Measurements from ENCODE around the gene MARVELD1. TPM values are rescaled to one million over a fixed set of nuclear protein-coding genes. Genes with fewer than 3 reads are reported as not detected.

Gene MARVELD1
- total RNA-seq = 19.3 and 29.8 TPM in 2 replicates

DNA sequence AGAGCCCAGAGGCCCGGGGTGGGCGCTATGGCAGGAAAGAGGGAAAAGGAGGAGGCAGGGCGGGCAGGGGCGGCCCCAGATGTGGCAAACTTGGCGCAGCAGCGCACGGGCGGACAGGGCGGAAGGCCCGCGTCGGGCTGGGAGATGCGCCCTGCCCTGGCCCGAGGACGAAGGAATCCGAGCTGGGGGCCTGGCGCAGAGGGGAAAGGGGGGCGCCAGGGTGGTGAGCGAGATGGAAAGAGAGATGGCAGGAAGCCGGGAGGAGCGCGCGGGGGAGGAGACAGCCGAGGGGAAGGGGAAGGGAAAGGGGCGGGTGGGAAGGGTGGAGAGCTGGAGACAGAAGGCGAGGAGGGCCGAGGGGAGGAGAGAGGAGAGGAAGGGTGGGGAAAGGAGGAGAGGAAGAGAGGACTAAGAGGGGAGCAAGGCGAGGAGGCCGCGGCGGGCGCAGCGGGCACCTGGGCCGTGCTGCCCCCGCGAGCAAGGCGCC lies at the start of gene MARVELD1:
Gene MARVELD1, plus strand, starts transcription at position 392 of the 487 bp plus-strand sequence. CDS start 147 bp downstream, outside the sequence.

GRCh38 chr10:97686962-97687784 lies 26.4 kb upstream of the MARVELD1 start, which contains the start of gene AVPI1:
Gene AVPI1, minus strand, starts transcription at chr10:97687241. Its CDS starts 7,336 bp downstream, at chr10:97679905.

GRCh38 chr10:97736902-97737769 lies 23.6 kb downstream of the MARVELD1 start, which contains the start of gene ZFYVE27:
Gene ZFYVE27, plus strand, starts transcription at chr10:97737128. Its CDS starts 1,350 bp downstream, at chr10:97738478.

Other genes starting within 250 kb of the MARVELD1 start
- 46.2 and 49.2 TPM in 2 replicates for gene MMS19, start 215.3 kb upstream of the MARVELD1 start, total RNA-seq
- gene UBTD1, start 214.8 kb upstream of the MARVELD1 start, total RNA-seq = 22.5 and 22.9 TPM in 2 replicates
- 0.50 and 1.5 TPM in 2 replicates for gene ANKRD2, start 141.0 kb upstream of the MARVELD1 start, total RNA-seq
- 2.5 and 3.3 TPM in 2 replicates for gene HOGA1, start 129.3 kb upstream of the MARVELD1 start, total RNA-seq
- gene C10orf62, start 124.0 kb upstream of the MARVELD1 start, total RNA-seq = 0.12 and 0.13 TPM in 2 replicates
- gene MORN4, start 80.2 kb upstream of the MARVELD1 start, total RNA-seq = 7.8 and 10.4 TPM in 2 replicates
- gene PI4K2A, start 73.1 kb upstream of the MARVELD1 start, total RNA-seq = 23.3 and 25.0 TPM in 2 replicates
- gene AVPI1, start 26.5 kb upstream of the MARVELD1 start, total RNA-seq = 12.9 and 19.2 TPM in 2 replicates
- 19.9 and 21.7 TPM in 2 replicates for gene ZFYVE27, start 23.4 kb downstream of the MARVELD1 start, total RNA-seq
- gene SFRP5, start 58.3 kb downstream of the MARVELD1 start, total RNA-seq = not detected in 2 replicates
- 0.06 TPM in 1 of 2 replicates, not detected in the other for gene GOLGA7B, start 136.1 kb downstream of the MARVELD1 start, total RNA-seq

Measured in aortic smooth muscle cell (primary cell).